ENCODE data around the gene NOLC1. TPM values are rescaled to one million over a fixed set of nuclear protein-coding genes. Genes with fewer than 3 reads are reported as not detected.

NOLC1 gene
- 162 to 189 TPM (median 175 TPM) in 5 replicates for total RNA-seq (2022; extraction: Qiagen RNA extraction; ENCODE audit: low read depth)

GRCh38 chr10:102151774-102152544 is at the start of gene NOLC1:
Gene NOLC1, plus strand, starts transcription at chr10:102152389. Its CDS starts 22 bp downstream, at chr10:102152411.

GRCh38 chr10:102120142-102120990 is 31.8 kb upstream of the NOLC1 start, which contains the start of gene LDB1:
Gene LDB1, minus strand, starts transcription at chr10:102120368. Its CDS starts 258 bp downstream, at chr10:102120110.

GRCh38 chr10:102132563-102133372 is 19.4 kb upstream of the NOLC1 start, which contains the start of gene PPRC1:
Gene PPRC1, plus strand, starts transcription at chr10:102133040. Its CDS starts 29 bp downstream, at chr10:102133069.

Other genes with a start within 250 kb of the NOLC1 start
- 8.3 to 13.7 TPM (median 11.9 TPM) in 5 replicates for gene ARMH3, start 96.2 kb upstream of the NOLC1 start, total RNA-seq (2022; extraction: Qiagen RNA extraction; ENCODE audit: low read depth)
- 20.8 to 41.6 TPM (median 35.3 TPM) in 5 replicates for gene HPS6, start 87.0 kb upstream of the NOLC1 start, total RNA-seq (2022; extraction: Qiagen RNA extraction; ENCODE audit: low read depth)
- 24.3 to 43.4 TPM (median 39.6 TPM) in 5 replicates for gene LDB1, start 32.0 kb upstream of the NOLC1 start, total RNA-seq (2022; extraction: Qiagen RNA extraction; ENCODE audit: low read depth)
- 41.8 to 62.9 TPM (median 61.3 TPM) in 5 replicates for gene PPRC1, start 19.3 kb upstream of the NOLC1 start, total RNA-seq (2022; extraction: Qiagen RNA extraction; ENCODE audit: low read depth)
- gene ELOVL3, start 73.9 kb downstream of the NOLC1 start, total RNA-seq (2022; extraction: Qiagen RNA extraction; ENCODE audit: low read depth): 0.38 to 0.73 TPM (median 0.62 TPM) in 4 of 5 replicates, not detected in the other
- gene PITX3, start 89.1 kb downstream of the NOLC1 start, total RNA-seq (2022; extraction: Qiagen RNA extraction; ENCODE audit: low read depth): 0.33 to 0.90 TPM (median 0.55 TPM) in 5 replicates
- gene GBF1, start 93.1 kb downstream of the NOLC1 start, total RNA-seq (2022; extraction: Qiagen RNA extraction; ENCODE audit: low read depth): 16.8 to 30.0 TPM (median 26.1 TPM) in 5 replicates
- gene NFKB2, start 243.3 kb downstream of the NOLC1 start, total RNA-seq (2022; extraction: Qiagen RNA extraction; ENCODE audit: low read depth): 44.9 to 75.7 TPM (median 64.7 TPM) in 5 replicates

Measured in A549 treated with ZK216348 at 1 μM for 4 hours (cell line).